GM12864 (cell line): ENCODE data around the gene RHBG.

Experiments used
- DNase-seq: peaks from one replicate; pipeline ENCODE4 v3.0.0-alpha.2; 2011; ENCODE audit warnings: low read depth
- H3K4me3 ChIP-seq: 2 replicates; pipeline ENCODE4 v1.5.1; 2011; ENCODE audit warnings: mild to moderate bottlenecking, low read depth, low read length, control low read depth
- CTCF ChIP-seq: IDR thresholded peaks from 2 replicates; pipeline ENCODE4 v1.5.1; 2011; ENCODE audit warnings: low read depth, mild to moderate bottlenecking, moderate library complexity, low read length, control low read depth, inconsistent platforms; ENCODE audit errors: missing control alignments

The RHBG gene

GRCh38 chr1:156391701-156392100 lies 22.7 kb downstream of the RHBG start:
- no peak for TF ChIP-seq CTCF
- DNase-seq, result no peak
- H3K4me3 ChIP-seq, result no peak overlapping the region

GRCh38 chr1:156392452-156392853 lies 23.4 kb downstream of the RHBG start:
- DNase-seq, result no peak
- no peak for TF ChIP-seq CTCF
- H3K4me3 ChIP-seq, result no peak overlapping the region

- DNase-seq, result no peak
- no peak overlapping the region for H3K4me3 ChIP-seq
- TF ChIP-seq CTCF, result no peak
Measured at GRCh38 chr1:156393095-156393494, 24.1 kb downstream of the RHBG start.

- no peak overlapping the region for H3K4me3 ChIP-seq
- DNase-seq, result no peak
- no peak for TF ChIP-seq CTCF
Measured at GRCh38 chr1:156394082-156394481, 25.1 kb downstream of the RHBG start.

- no peak for TF ChIP-seq CTCF
- DNase-seq, result no peak
- no peak overlapping the region for H3K4me3 ChIP-seq
Measured at GRCh38 chr1:156394835-156395461, 25.9 kb downstream of the RHBG start.

- DNase-seq, result no peak
- no peak for TF ChIP-seq CTCF
- no peak overlapping the region for H3K4me3 ChIP-seq
Measured at GRCh38 chr1:156399355-156400125, 30.5 kb downstream of the RHBG start.
